Measurements from ENCODE around the gene NT5DC3.

DNA sequence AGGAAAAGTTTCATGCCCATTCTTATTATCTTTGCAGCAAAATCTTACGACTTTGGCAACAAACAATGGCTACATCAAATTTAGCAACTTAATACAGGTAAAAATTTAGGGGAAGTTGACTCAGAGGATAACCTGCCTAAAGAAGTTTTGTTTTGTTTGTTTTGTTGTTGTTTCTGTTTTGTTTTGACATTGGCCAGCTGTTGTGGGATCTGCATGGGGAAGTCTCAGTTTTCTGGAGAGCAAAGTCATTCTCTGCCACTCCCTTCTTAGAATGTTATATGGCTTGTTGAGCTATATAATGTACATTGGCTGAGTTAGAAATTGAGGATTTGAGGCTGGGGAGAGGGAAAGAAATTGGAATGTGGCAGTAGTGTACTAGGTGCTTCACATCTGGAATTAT is 109.5 kb downstream of the NT5DC3 start:
- TF ChIP-seq, protein P1, sequence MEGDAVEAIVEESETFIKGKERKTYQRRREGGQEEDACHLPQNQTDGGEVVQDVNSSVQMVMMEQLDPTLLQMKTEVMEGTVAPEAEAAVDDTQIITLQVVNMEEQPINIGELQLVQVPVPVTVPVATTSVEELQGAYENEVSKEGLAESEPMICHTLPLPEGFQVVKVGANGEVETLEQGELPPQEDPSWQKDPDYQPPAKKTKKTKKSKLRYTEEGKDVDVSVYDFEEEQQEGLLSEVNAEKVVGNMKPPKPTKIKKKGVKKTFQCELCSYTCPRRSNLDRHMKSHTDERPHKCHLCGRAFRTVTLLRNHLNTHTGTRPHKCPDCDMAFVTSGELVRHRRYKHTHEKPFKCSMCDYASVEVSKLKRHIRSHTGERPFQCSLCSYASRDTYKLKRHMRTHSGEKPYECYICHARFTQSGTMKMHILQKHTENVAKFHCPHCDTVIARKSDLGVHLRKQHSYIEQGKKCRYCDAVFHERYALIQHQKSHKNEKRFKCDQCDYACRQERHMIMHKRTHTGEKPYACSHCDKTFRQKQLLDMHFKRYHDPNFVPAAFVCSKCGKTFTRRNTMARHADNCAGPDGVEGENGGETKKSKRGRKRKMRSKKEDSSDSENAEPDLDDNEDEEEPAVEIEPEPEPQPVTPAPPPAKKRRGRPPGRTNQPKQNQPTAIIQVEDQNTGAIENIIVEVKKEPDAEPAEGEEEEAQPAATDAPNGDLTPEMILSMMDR (IDR thresholded peaks at IDR 0.05) = no peak
- TF ChIP-seq POLR2AphosphoS5 (IDR thresholded peaks at IDR 0.05) (no peak), POLR2A (IDR thresholded peaks at IDR 0.05) (no peak)
